Left colon (tissue), 2 donors: Measurements from ENCODE around the gene ORMDL3. TPM values are rescaled to one million over a fixed set of nuclear protein-coding genes. Genes with fewer than 3 reads are reported as not detected.

ENCODE experiments used
- ATAC-seq: fragments of 200-7000 bp; cut with Tn5 transposase; one replicate; pipeline ENCODE4 v1.9.1; 2020; ENCODE audit warnings: mild to moderate bottlenecking, moderate library complexity
- DNase-seq, 2 donors: peaks; one replicate each; pipeline ENCODE4 v3.0.0-alpha.2; 2020
- intact Hi-C, 2 donors: fragments of 100-400 bp; cut with DNase I in 1 of 2; cut with micrococcal nuclease in 1 of 2; formaldehyde crosslinking; loops; one replicate each; pipeline versions ENCODE4 v1.11.2 to v1.14.0; 2022; cut with DNase I, micrococcal nuclease
- total RNA-seq, 2 donors: library from RNA; stranded (reverse); fragmentation: NEBNext Ultra II Directional; extraction: Animal tissue kit (Norgen Biotek cat#: 25700); gene quantifications; one replicate each; pipeline ENCODE4 v1.2.1, GENCODE V29; 2021
- donor health status: DM: no; HTN: no; CAD: no.
- donor health status: DM: yes; HTN: yes; CAD: no.

Gene ORMDL3
- total RNA-seq, 2 donors from 2014 or later: 63.4 to 68.8 TPM

DNA sequence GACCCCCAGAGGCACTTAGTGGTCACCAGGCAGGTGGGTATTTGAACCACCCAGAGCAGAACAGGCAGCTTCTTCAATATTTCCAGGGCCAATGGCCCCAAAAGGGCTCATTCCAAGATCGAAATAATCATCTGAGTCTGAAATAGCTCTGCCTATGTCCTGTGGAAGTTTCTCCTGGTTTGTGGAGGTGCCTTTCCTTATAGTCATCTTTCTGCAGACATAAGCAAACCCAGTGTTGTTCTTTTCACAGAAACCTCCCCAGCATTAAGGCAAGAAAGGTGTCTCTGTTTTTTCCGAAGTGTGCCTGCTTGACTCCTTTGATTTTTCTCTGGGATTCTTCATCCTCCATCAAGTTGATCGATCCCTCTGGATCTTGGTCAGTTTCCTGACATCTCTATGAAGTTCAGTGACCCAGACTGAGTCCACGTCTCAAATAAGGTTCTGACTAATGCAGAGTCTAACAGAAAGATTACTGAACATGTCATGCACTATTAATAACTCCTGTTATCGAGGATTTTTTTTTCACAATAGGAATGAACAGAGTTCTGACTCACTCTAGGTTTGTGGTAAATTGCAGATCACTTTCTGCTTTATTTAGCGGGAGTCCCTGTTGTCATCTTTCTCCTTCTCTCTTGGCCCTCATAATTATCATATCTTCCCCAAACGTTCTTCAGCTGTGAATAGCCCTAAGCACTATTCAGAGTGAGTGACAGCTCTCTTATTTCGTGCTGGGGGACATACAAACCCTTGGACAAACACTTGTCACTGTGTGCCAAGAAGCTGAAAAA lies 1.7 kb upstream of the ORMDL3 start:
- no peak for DNase-seq
- intact Hi-C loops: no loop called here
- no peak for ATAC-seq

DNA sequence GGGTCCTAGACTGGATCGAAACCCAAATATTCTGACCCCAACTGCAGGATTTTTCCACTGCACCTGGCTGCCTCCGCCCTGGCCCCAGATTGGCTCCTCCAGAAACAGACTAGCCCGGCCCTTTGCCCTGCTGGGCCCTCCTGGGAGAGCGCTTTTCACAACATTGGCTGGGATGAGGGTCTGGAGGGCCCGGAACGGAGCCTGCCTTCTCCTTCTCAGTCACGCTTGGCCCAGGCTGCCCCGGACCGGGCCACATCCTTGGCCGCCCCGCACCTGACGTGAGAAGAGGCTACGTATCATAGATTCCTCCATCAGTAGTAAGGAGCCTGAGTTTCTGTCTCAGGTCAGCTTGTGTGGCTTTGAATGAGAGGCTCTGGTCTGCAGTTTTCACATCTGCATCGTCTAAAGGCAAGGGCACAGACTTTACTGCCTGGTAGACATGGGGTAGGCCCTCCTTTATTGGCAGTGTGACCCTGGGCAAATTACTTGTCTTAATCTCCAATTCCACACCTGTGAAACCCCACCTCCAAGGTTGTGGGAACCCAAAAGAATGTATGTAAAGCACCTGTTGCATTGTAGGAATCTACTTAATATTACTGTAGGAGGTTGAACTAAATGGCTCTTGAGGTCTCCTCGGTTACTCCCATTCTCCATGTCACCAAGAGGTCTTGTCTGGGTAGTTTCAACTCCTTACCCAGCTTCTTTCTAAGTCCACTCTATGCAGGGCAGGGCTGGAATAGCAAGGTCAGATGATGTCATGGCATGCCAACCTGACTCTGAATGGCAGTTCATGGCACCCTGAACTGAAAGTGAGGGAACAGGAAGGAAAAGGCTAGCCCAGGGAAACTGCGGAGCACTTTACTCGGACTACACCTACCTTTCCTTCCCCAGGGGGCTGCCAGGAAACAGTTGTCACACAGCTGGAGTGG lies 792 bp upstream of the ORMDL3 start:
- DNase-seq (peak in 1 of 2 donors; percentile 45), ATAC-seq (peak; percentile 15)
- intact Hi-C loops: no loop called here

DNA sequence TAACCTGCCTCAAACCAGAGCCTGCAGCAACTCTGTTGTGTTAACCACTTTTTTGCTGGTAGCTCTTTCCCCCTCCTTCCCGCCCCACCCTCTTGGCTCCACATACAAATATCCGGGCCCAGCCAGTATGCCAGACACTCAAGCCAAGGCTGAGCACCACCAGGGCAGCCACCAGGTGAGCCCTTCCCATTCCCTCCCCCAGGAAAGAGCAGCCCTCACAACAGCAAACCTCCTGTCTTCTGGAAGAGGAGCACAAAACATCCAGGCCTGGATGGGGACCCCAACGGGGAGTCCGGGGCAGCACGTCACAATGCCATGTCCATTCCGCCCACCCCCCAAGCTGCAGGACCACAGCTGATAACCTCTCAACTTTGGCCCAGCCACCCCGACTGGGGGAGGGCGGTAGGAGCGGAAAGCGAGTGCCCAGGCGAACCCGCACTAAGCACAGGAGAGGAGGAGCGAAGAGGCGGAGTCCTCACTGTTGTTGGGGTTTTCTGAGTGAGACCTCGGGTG lies 757 bp downstream of the ORMDL3 start:
- ATAC-seq: peak; percentile 64
- intact Hi-C loops: no loop called here
- peak; percentile 66 to 68 for DNase-seq

DNA sequence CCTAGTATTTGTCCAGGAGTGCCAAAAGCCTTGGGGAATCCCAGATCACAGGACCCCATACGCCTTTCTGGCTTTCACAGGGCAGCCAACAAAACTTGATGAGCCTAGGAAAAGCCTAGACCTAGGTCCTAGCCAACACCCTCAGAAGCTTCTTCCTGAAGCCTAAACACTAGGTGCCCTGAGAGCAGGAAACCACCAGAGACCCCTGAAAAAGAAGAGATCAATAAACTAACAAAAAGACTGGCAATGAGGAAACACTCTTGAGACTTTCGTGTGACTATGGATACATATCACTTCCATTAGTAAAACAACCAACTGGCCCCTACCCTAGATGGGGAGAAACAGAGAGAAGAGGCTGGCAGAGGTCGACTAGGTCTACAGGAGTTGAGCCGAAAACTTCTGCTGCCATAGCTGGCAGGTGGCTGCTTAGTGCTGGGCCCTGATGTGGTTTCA lies 1.2 kb downstream of the ORMDL3 start:
- DNase-seq (no peak), ATAC-seq (no peak)
- intact Hi-C loops: no loop called here

DNA sequence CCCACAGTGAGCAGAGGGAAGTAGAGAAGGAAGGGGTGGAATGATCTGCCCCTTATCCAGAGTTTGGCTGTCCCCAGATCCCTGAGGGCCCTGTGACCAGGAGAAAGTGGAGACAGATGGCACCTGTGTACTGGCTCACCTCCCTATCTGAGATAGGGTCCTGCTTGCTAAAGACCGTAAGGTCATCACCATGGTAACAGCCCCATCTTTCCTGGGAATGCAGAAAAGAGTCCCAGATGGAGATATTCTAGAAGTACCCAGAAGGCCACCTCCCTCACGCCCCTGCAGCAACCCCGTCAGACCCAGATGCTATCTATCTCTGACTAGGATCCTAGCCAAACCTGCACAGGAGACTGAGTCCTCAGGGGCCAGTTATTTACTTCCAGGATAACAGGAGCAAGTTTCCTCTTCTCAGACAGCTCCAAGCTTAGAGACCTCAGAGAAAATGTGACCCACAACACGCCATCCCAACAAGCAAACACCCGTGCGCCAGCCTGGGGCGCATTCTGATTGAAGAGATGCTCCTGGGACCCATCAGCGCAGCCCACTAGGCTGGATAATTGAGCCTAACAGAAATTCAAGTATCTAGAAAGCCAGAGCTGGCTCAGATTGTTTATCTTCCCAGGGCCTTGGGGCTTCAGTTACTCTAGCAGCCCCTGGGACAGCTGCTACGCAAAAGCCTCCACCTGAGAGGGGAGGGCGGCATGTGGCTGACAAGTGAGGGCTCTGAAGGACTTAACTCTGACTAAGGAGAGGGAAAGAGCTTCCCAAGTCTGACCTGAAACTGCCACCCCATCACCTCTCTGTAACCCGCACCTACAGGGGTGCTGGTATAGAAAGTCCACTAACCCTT lies 1.9 kb downstream of the ORMDL3 start:
- intact Hi-C loops: no loop called here
- ATAC-seq: no peak

DNA sequence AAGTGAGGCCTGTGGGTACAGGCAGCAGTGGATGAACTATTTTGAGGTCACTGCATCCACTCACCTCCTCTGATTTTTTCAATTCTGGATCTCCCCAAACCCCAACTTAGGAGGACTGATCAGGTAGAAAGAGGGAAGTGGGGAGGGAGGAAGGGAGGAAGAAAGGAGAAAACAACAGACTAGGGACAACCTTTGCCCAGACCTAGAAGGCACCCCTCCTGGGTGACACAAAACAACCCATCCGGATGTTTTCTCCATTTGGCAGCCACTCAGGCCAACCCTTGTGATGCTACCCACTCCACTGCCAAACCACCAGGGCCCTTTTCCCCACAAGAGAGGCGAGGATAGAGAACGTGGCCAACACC lies 2.7 kb downstream of the ORMDL3 start:
- DNase-seq (no peak), ATAC-seq (no peak)
- intact Hi-C loops: no loop called here

More for the DNA sequence above, 1.9 kb downstream of the ORMDL3 start:
- no peak for DNase-seq

DNA sequence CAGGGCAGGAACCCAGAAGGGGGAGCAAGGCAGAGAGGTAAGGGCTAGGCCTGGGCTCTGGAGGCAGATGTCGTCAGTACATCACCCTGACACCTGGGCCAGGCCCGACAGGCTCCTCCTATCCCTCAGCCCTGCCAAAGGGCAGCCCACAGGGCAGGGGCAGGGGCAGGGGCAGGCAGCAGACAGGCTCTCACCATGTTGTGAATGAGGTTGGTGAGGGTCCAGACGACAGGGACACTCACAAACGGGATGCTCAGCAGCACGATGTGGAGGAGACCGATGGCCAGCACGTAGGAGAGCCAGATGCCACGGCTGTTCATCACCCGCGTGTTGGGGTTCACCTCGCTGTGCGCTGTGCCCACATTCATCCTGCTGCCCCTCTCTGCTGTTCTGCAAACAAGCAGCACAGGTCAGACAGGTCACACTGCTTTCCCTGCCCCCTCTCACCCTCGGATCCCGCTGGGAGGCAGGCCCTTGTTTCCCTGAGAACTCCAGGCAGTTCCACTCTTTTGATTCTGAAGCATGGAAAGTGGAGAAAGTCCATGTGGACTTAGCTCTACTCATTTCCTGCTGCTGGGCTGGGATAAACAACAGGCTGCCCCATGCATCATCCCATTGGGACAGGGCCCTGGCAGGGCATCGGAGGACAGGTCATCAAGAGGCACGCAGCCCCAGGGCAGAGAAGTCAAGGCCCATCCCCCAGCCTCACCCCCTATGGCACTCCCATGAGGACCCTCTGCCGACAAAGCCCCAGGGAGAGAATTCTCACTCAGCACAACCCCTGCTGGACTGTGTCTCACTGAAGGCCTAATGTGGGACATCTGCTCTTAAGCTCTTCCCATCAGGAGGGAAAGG lies 3.3 kb downstream of the ORMDL3 start:
- no peak for ATAC-seq
- intact Hi-C loops: no loop called here
- no peak for DNase-seq

DNA sequence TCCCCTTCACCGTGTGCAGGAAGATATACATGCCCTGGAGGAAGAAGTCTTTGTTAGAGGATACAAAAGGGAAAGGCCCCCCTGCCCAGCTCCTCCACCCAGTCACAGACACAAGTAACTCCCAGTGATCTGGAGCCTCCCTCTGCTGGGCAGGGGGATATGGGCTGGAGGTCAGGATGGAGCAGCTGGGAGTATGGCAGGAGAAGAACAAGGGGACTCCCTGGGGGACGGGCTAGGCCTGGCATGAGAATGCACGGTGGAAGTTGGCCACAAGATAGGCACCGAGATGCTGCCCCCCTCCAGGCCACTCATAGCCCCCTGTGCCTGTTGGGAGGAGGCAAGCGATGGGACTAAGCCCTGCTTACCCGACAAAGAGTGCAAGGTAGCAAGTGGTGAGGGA lies 4.2 kb downstream of the ORMDL3 start:
- intact Hi-C loops: no loop called here
- DNase-seq (no peak), ATAC-seq (no peak)

DNA sequence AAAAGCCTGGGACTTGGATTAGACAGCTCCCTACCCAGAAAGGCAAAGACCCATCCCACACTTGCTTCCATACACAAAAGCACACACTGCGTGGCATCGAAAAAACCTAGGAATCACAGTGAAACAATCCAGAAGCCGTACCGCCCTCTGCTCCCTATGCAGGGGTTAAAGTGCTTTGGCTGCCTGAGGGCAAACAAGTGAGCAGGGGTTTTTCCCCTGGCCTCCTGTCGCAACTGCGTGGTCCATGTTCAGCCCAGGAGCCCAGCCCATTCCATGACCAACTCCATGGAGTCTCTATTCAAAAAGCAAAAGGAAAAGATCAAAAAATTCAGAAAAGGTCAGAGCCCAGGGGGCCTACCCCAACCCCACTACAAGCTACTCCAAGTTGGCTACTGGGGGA lies 5.4 kb downstream of the ORMDL3 start:
- no peak for DNase-seq
- intact Hi-C loops: no loop called here
- no peak for ATAC-seq

DNA sequence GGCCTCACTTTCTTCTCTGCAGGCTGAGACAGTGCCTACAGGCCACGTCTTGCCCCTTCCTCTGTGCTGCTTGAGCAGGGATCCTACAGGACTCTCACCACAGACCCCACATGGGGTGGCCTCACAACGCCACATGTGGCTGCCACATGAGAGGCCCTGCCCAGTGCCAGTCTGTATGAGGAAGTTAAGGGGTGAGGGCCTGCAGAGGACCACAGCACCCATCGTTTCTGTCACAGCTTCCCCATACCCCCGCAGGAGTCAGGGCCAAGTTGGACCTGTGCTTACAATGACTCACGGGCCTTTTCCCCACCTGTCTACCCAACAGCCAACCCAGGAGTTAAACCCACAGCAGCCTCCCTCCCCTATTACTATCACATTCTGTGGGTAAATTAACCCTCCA lies 6.1 kb downstream of the ORMDL3 start:
- DNase-seq (no peak), ATAC-seq (no peak)
- intact Hi-C loops: no loop called here

DNA sequence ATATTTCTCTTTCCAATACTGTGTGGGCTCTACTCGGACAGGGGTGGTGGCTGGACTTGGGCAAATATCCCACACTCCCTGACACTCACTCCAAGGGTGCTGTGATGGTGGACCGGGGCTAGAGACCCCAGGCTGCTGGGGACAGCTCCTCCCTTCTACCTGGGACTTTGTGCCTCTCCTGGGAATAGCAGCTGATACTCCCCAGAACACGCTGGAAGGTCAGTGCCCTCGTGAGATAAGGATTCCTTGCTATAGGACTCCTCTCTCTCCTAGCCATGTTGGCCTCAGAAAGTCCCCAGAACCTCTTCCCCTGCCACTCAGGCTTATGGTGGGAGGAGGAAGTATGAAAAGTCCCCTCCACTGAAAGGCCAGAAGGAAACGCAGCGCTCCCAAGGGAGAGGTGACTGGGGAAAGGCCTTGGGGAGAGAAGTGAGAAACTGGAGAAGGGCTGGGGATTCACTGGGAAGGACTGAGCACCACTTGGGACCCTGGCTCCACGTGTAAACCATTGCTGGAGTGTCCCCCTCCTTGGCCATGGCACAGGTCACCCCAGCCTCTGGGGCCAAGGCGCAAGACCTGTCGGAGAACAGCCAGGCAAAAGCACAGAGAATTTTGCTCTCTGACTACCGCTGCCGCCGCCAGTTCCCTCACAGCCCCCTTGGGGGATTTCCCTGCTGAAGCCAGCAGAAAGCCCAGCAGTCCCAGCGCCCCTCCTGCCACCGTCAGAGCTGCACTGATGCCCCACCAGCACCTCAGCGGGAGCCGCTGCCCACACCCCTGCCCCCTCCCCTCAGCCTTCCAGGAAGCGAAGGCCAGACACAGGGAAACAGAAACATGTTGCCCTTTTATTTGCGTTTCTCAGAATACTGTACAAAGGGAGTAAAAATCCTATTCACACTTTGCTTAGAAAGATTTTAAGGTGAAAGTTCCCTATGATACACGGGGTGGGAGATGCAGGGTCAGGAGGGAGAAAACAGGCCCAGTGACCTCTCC lies 6.9 kb downstream of the ORMDL3 start:
- DNase-seq (no peak), ATAC-seq (no peak)
- intact Hi-C loops: no loop called here

DNA sequence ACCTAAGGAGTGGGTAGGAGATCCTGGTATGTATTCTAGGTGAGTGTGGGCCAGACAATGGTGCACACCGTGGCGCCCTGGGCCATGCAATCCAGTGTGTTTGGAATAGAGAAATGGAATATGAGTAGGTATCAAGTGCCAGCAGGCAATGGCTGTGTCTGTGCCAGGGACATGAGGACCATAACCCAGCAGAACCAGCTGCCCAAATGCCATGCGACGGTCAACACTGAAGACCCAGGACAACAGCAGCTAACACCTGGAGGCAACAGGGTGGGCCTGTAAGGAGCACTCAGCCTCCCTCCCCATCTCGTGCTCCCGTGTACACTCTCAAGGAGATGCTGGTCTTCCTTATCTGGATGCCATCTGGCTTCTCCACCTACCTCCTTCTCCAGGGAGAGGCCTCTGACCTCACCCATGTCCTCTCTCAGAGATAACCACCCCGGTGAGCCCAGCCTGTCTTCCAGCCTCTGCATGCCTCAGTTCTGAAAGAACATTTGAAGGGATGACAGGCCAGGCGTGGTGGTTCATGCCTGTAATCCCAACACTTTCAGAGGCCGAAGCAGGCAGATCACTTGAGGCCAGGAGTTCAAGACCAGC lies 8.2 kb downstream of the ORMDL3 start:
- peak; percentile 17 for ATAC-seq
- intact Hi-C loops: no loop called here
- no peak for DNase-seq

DNA sequence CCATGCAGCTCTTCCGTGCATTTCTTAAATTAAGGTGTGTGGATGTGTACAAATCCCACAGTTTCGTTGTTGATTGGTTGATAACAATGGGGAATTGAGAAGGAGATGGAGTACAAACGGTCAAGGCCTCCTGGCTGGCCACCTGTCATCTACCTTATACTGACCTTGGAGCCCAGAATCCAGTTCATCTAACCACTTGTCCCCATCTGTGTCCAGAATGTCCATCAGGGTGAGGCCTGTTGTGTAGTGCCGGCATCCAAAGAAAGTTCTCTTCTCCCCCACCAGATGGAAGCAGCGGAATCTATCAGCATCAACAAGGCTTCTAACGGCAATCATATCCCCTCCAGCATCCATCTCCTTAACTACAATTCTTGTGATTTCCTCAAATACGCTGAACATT lies 10.5 kb downstream of the ORMDL3 start:
- ATAC-seq: peak; percentile 3
- intact Hi-C loops: no loop called here
- no peak for DNase-seq

DNA sequence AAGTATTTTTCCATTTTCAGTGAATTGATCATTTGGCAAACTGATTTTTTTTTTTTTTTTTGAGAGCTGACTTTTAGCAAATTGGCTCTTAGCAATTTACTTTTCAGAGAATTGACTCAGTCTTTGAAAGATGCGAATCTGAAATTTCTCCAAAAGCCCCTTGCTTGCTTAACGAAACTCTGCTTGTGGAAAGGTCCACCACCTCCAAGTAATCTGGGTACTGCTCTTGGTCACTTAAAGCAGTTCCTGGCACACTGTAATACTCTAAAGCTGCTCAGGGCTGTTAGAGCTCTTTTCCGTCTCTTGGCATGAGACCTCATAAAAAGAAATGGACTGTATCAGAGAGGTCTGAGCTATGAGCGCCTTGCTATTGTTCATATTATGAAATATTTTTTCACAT lies 11.8 kb downstream of the ORMDL3 start:
- intact Hi-C loops: no loop called here
- no peak for ATAC-seq
- no peak for DNase-seq

DNA sequence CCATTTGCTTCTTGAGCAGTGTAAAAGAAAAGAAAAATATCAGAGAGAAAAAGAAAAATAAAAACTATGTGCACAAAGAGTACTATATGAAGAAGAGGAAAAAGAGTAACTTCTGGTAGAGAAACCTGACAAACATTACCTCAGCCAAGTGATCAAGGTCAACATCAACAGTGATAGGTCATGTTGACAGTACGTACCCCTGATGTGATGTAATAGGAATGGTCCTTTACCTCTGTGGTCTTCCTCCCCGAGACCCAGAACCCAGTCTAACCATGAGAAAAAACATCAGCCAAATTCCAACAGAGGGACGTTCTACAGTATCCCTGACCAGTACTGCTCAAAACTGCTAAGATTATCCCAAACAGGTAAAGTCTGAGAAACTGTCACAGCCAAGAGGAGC lies 13.4 kb downstream of the ORMDL3 start:
- intact Hi-C loops: no loop called here
- DNase-seq (no peak), ATAC-seq (no peak)

DNA sequence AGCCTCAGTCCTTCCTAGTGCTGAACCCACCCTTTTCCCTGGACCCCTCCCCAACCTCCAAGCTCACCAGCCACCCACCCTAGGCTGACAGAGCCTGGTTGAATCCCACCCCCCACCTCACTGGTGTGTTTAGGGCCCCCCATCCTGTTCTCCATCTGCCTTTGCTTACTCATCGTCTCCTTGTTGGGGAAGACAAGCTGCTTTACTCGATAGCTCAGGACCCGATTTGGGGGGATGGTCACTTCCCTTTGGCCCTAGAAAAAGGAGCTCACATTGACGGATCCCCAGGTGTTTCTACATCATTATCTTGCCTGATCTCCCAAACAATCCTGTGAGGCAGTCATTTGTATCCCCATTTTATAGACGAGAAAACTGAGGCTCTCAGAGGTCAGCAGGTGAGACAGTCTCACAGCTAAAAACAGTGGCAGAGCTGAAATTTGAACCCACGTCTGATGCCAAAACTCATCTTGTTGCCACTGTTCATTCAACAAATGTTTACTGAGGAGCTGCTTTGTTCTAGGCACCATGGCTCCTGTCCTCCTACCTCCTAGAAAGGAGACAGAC lies 18.5 kb downstream of the ORMDL3 start:
- DNase-seq (no peak), ATAC-seq (no peak)

DNA sequence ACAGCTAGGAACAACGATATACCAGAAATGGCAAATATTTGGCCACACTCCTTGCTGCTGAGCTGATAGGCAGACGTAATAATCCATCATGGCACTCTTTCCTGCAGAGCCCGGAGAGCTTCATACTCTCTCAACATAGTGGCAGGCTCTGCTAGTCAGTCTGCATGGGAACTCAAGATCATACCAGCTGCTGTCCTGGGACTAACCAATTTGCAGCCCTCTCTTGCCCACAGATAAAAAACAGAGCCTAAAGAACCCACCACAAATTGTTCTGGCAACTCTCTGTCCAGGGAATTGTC lies 22.5 kb downstream of the ORMDL3 start:
- intact Hi-C loops: no loop called here
- ATAC-seq (no peak), DNase-seq (no peak)

More for the DNA sequence above, 18.5 kb downstream of the ORMDL3 start:
- intact Hi-C loops: no loop called here
